MCF 10A (cell line): ENCODE results near the gene SNAPC4. TPM values are rescaled to one million over a fixed set of nuclear protein-coding genes. Genes with fewer than 3 reads are reported as not detected.

Experiments used
- Bru-seq: library from RNA; stranded (reverse); fragments of 400-500 nt; gene quantifications from one replicate; lab custom pipeline; 2021; lab: Mats Ljungman, UMichigan
- BruChase-seq, 2 experiments: library from RNA; stranded (reverse); fragments of 400-500 nt; gene quantifications; one replicate each; lab custom pipeline; 2021; lab: Mats Ljungman, UMichigan
- BruUV-seq: library from RNA; stranded (reverse); fragments of 400-500 nt; replicated peaks from 2 replicates; lab custom pipeline; 2021; lab: Mats Ljungman, UMichigan
- CTCF ChIA-PET: fragments of 300-600 bp; sonication (Branson Sonifier 250); formaldehyde crosslinking; extraction: SDS; loops from one replicate; lab custom pipeline; 2021; ENCODE audit warnings: antibody characterized with exemption, inconsistent platforms; lab: Yijun Ruan, JAX
- POLR2A ChIA-PET: fragments of 300-600, 350-650 bp; sonication (Branson Sonifier 250); formaldehyde crosslinking; extraction: SDS; loops from one replicate; lab custom pipeline; 2020; ENCODE audit warnings: antibody characterized with exemption, inconsistent platforms; lab: Yijun Ruan, JAX
- DNase-seq: peaks from one replicate; pipeline ENCODE4 v3.0.0-alpha.2; 2018; ENCODE audit not compliant: unreplicated experiment
- H3K27ac Mint-ChIP-seq: one replicate; pipeline ENCODE4 v1.8.0; 2022; ENCODE audit warnings: mild to moderate bottlenecking, low read depth, mixed read lengths; ENCODE audit not compliant: unreplicated experiment
- H3K27me3 Mint-ChIP-seq: one replicate; pipeline ENCODE4 v1.8.0; 2022; ENCODE audit warnings: mixed read lengths; ENCODE audit not compliant: insufficient read depth, unreplicated experiment
- H3K36me3 Mint-ChIP-seq: one replicate; pipeline ENCODE4 v1.8.0; 2022; ENCODE audit warnings: mild to moderate bottlenecking, moderate library complexity, mixed read lengths; ENCODE audit not compliant: insufficient read depth, unreplicated experiment
- H3K4me1 Mint-ChIP-seq: one replicate; pipeline ENCODE4 v1.8.0; 2022; ENCODE audit warnings: mixed read lengths; ENCODE audit not compliant: insufficient read depth, unreplicated experiment
- H3K4me3 Mint-ChIP-seq: one replicate; pipeline ENCODE4 v1.8.0; 2022; ENCODE audit warnings: mild to moderate bottlenecking, moderate library complexity, mixed read lengths; ENCODE audit not compliant: unreplicated experiment
- H3K9me3 Mint-ChIP-seq: one replicate; pipeline ENCODE4 v1.8.0; 2022; ENCODE audit warnings: mixed read lengths; ENCODE audit not compliant: unreplicated experiment
- intact Hi-C: fragments of 100-400 bp; cut with micrococcal nuclease; formaldehyde crosslinking; loops from 2 replicates; pipeline ENCODE4 v1.14.1; 2022
- long read RNA-seq: library from polyadenylated mRNA; stranded (forward); transcript quantifications from one replicate; pipeline ENCODE4 v2.0.0, GENCODE V29; 2022
- total RNA-seq: library from RNA; stranded (reverse); gene quantifications from 2 replicates; pipeline ENCODE4 v1.2.3, GENCODE V29; 2022
- TF ChIP-seq, protein P1 (sequence below): fragments of 200-600 bp; IDR thresholded peaks from one replicate; pipeline ENCODE4 v1.8.0; 2022; ENCODE audit warnings: antibody characterized with exemption, mild to moderate bottlenecking; ENCODE audit not compliant: unreplicated experiment

Gene SNAPC4, protein sequence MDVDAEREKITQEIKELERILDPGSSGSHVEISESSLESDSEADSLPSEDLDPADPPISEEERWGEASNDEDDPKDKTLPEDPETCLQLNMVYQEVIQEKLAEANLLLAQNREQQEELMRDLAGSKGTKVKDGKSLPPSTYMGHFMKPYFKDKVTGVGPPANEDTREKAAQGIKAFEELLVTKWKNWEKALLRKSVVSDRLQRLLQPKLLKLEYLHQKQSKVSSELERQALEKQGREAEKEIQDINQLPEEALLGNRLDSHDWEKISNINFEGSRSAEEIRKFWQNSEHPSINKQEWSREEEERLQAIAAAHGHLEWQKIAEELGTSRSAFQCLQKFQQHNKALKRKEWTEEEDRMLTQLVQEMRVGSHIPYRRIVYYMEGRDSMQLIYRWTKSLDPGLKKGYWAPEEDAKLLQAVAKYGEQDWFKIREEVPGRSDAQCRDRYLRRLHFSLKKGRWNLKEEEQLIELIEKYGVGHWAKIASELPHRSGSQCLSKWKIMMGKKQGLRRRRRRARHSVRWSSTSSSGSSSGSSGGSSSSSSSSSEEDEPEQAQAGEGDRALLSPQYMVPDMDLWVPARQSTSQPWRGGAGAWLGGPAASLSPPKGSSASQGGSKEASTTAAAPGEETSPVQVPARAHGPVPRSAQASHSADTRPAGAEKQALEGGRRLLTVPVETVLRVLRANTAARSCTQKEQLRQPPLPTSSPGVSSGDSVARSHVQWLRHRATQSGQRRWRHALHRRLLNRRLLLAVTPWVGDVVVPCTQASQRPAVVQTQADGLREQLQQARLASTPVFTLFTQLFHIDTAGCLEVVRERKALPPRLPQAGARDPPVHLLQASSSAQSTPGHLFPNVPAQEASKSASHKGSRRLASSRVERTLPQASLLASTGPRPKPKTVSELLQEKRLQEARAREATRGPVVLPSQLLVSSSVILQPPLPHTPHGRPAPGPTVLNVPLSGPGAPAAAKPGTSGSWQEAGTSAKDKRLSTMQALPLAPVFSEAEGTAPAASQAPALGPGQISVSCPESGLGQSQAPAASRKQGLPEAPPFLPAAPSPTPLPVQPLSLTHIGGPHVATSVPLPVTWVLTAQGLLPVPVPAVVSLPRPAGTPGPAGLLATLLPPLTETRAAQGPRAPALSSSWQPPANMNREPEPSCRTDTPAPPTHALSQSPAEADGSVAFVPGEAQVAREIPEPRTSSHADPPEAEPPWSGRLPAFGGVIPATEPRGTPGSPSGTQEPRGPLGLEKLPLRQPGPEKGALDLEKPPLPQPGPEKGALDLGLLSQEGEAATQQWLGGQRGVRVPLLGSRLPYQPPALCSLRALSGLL (N-terminal part only)
- total RNA-seq, result 9.6 and 9.9 TPM in 2 replicates
- Bru-seq, nascent RNA, result percentile 56 among the genes with signal in this experiment
- percentile 64 among the genes with signal in this experiment for BruChase-seq, experiment 1, labeled RNA remaining after a 6-hour chase
- BruChase-seq, experiment 2, labeled RNA remaining after a 2-hour chase, result percentile 67 among the genes with signal in this experiment
- long read RNA-seq, partial matches to known transcripts, result 5 of 9 reads
- long read RNA-seq, other reads (novel, unspliced or antisense), result 4 of 9 reads

DNA sequence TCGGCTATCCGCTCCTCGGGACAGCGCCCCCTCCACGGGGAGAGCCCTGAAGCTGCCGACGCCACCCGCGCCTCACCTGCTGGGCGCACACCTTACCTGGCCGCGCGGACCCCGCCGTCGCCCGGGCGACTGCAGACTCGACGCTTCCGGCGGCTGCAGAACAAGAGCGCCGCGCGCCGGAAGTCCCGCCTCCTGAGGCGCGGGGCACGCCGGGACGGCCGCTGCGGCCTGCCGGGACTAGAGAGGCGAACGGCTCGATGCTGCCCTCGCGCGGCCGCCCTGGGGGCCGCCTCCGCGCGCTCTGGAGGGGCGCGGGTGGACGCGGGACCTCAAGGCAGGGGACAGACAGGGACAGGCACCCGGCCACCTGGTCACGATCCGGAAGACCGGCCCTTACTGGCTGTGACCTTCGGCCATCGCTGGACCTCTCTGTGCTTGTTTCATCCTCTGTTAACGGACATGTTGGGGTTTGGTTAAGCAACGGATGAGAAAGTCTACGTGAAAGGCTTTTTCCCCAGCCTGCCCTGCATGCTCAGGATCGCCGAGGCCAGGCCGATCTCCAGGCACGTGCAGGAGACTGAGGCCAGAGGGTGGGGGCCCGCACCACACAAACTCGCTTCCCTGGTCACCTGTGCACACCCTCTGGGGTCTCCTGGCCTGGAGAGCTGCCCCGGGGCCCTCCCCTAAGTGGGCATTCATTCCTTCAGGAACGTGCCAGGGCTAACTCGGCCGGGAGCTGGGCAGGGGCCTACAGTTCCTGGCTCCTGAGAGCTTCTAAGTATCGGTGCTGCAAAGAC lies at the start of gene SNAPC4:
Gene SNAPC4, minus strand, starts transcription at position 133 of the 797 bp plus-strand sequence. CDS start 1,742 bp downstream, outside the sequence.
- peak within 1 kb of the TSS; percentile 69 for H3K27ac Mint-ChIP-seq
- ChIA-PET POLR2A (interaction anchor here (0.5 to 5.5 kb wide), 6 partner anchors 9 to 574 kb away, joined by 3 to 37 read pairs (median 4); partner anchors contain the start of genes DNLZ, ENTR1 and PMPCA), CTCF (interaction anchor here (0.6 to 1.6 kb wide), 18 partner anchors 8 to 664 kb away, joined by 3 to 14 read pairs (median 3); partner anchors contain the start of genes DNLZ and GPSM1)
- H3K4me1 Mint-ChIP-seq, result no peaks in the 10 kb centered on the region
- H3K27me3 Mint-ChIP-seq, result no peaks in the 10 kb centered on the region
- no TSS peak for BruUV-seq
- intact Hi-C loops, result loop anchor here (1.0 kb wide), 1 partner anchor 61 kb away; no protein-coding TSS in a partner anchor
- peaks cover 50% of the 10 kb centered on the region for H3K36me3 Mint-ChIP-seq
- peak within 1 kb of the TSS; percentile 81 for H3K4me3 Mint-ChIP-seq
- no peaks in the 10 kb centered on the region for H3K9me3 Mint-ChIP-seq
- TF ChIP-seq, protein P1, sequence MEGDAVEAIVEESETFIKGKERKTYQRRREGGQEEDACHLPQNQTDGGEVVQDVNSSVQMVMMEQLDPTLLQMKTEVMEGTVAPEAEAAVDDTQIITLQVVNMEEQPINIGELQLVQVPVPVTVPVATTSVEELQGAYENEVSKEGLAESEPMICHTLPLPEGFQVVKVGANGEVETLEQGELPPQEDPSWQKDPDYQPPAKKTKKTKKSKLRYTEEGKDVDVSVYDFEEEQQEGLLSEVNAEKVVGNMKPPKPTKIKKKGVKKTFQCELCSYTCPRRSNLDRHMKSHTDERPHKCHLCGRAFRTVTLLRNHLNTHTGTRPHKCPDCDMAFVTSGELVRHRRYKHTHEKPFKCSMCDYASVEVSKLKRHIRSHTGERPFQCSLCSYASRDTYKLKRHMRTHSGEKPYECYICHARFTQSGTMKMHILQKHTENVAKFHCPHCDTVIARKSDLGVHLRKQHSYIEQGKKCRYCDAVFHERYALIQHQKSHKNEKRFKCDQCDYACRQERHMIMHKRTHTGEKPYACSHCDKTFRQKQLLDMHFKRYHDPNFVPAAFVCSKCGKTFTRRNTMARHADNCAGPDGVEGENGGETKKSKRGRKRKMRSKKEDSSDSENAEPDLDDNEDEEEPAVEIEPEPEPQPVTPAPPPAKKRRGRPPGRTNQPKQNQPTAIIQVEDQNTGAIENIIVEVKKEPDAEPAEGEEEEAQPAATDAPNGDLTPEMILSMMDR, result peak; percentile 94
- peak; percentile 84 for DNase-seq

DNA sequence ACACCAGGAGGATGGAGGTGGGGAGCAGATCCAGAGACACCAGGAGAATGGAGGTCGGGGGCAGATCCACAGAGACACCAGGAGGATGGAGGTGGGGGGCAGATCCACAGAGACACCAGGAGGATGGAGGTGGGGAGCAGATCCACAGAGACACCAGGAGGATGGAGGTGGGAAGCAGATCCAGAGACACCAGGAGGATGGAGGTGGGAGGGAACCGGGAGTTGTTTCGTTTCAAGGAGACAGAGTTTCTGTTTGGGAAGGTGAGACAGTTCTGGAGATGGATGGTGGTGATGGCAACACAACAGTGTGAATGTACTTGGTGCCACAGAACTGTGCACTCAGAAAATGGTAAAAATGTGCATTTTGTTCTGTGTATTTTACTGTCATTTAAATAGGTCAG lies 48.7 kb upstream of the SNAPC4 start:
- intact Hi-C loops, result no loop called here
- Mint-ChIP-seq H3K27me3 (no peaks in the 10 kb centered on the region), H3K36me3 (peaks cover 94% of the 10 kb centered on the region), H3K4me1 (no peaks in the 10 kb centered on the region), H3K4me3 (no peak overlapping the region), H3K9me3 (no peaks in the 10 kb centered on the region), H3K27ac (no peak overlapping the region)
- CTCF ChIA-PET, result interaction anchor here (0.6 kb wide), 1 partner anchor 39 kb away, joined by 3 read pairs; no protein-coding TSS in a partner anchor
- TF ChIP-seq, protein P1, result no peak
- no peak for DNase-seq
- BruUV-seq, result no TSS peak
- POLR2A ChIA-PET, result no interaction called here

GRCh38 chr9:136447173-136447778 lies 47.3 kb upstream of the SNAPC4 start:
- peaks cover 91% of the 10 kb centered on the region for H3K36me3 Mint-ChIP-seq
- no peaks in the 10 kb centered on the region for H3K4me1 Mint-ChIP-seq
- no TSS peak for BruUV-seq

More at GRCh38 chr9:136447173-136447778, 47.3 kb upstream of the SNAPC4 start:
- CTCF ChIA-PET, result no interaction called here
- no peak overlapping the region for H3K4me3 Mint-ChIP-seq
- H3K27ac Mint-ChIP-seq, result no peak overlapping the region
- H3K27me3 Mint-ChIP-seq, result no peaks in the 10 kb centered on the region
- TF ChIP-seq, protein P1, result no peak
- DNase-seq, result no peak
- no peaks in the 10 kb centered on the region for H3K9me3 Mint-ChIP-seq
- intact Hi-C loops, result no loop called here
- POLR2A ChIA-PET, result no interaction called here
